ENCODE measurements around the gene MBOAT1. TPM values are rescaled to one million over a fixed set of nuclear protein-coding genes. Genes with fewer than 3 reads are reported as not detected.

Gene MBOAT1
- total and polyA plus RNA-seq, 11 donors: 2.1 to 14.4 (median 3.3) TPM

GRCh38 chr6:20236909-20237600, 24.8 kb upstream of the MBOAT1 start:
- no peaks in the 10 kb centered on the region for H3K27me3 ChIP-seq
- H3K4me3 ChIP-seq: no peak overlapping the region
- intact Hi-C loops (cut with DNase I): no loop called here
- 77 to 85% (median 81%) methylated on average over 2 of the region's 2 CpGs for WGBS, 4 donors
- TF ChIP-seq CTCF (IDR thresholded peaks at IDR 0.05): no peak
- TF ChIP-seq POLR2A (IDR thresholded peaks at IDR 0.05): no peak
- DNase-seq (no peak), ATAC-seq (no peak)
- no peaks in the 10 kb centered on the region for H3K4me1 ChIP-seq
- no peaks in the 10 kb centered on the region for H3K36me3 ChIP-seq
- no peak overlapping the region for H3K27ac ChIP-seq
- H3K9me3 ChIP-seq: no peaks in the 10 kb centered on the region

- intact Hi-C loops (cut with DNase I): no loop called here
- Histone ChIP-seq H3K4me1 (no peaks in the 10 kb centered on the region), H3K27me3 (no peaks in the 10 kb centered on the region), H3K4me3 (no peak overlapping the region), H3K9me3 (no peaks in the 10 kb centered on the region), H3K36me3 (no peaks in the 10 kb centered on the region), H3K27ac (no peak overlapping the region)
- TF ChIP-seq CTCF (IDR thresholded peaks at IDR 0.05): no peak
- no peak for TF ChIP-seq POLR2A (IDR thresholded peaks at IDR 0.05)
- no peak for DNase-seq
- 75 to 88% (median 82%) methylated on average over 3 of the region's 3 CpGs for WGBS, 4 donors
- ATAC-seq: no peak
These were observed 24.1 kb upstream of the MBOAT1 start for GRCh38 chr6:20236344-20236743.

- no peak for ATAC-seq
- Histone ChIP-seq H3K4me3 (no peak overlapping the region), H3K27ac (no peak overlapping the region), H3K27me3 (no peaks in the 10 kb centered on the region), H3K9me3 (no peaks in the 10 kb centered on the region), H3K36me3 (no peaks in the 10 kb centered on the region), H3K4me1 (no peaks in the 10 kb centered on the region)
- intact Hi-C loops (cut with DNase I): no loop called here
- WGBS, 4 donors: 83 to 93% (median 91%) methylated on average over 6 of the region's 6 CpGs
- TF ChIP-seq CTCF (IDR thresholded peaks at IDR 0.05): no peak
- TF ChIP-seq POLR2A (IDR thresholded peaks at IDR 0.05): no peak
- DNase-seq: no peak
These were observed 22.8 kb upstream of the MBOAT1 start for GRCh38 chr6:20235041-20235440.

- no peaks in the 10 kb centered on the region for H3K9me3 ChIP-seq
- intact Hi-C loops (cut with DNase I): no loop called here
- H3K4me1 ChIP-seq: no peaks in the 10 kb centered on the region
- ATAC-seq (no peak), DNase-seq (peak in 2 of 5 donors; percentile 14 to 42)
- TF ChIP-seq CTCF (IDR thresholded peaks at IDR 0.05) (no peak), POLR2A (IDR thresholded peaks at IDR 0.05) (no peak)
- H3K27me3 ChIP-seq: no peaks in the 10 kb centered on the region
- 69 to 79% (median 71%) methylated on average over 7 of the region's 7 CpGs for WGBS, 4 donors
- no peak overlapping the region for H3K4me3 ChIP-seq
- H3K27ac ChIP-seq: no peak overlapping the region
- H3K36me3 ChIP-seq: no peaks in the 10 kb centered on the region
These were observed 21.9 kb upstream of the MBOAT1 start for GRCh38 chr6:20234136-20234535.
